OCI-LY3 (cell line): ENCODE measurements around the gene GFRA1.

Source experiments
- H2AFZ ChIP-seq: fragments of 200-600, 300-600 bp; shearing (Covaris generic); 2 replicates; pipeline ENCODE4 v1.6.0; 2014; ENCODE audit warnings: antibody characterized with exemption, low read depth, low read length
- H3K27ac ChIP-seq: fragments of 200-600, 300-600 bp; sonication (generic); 2 replicates; pipeline ENCODE4 v1.5.1; 2014; ENCODE audit warnings: mild to moderate bottlenecking, low read length, moderate library complexity, mixed read lengths
- H3K27me3 ChIP-seq: fragments of 200-600, 300-600 bp; sonication (generic); 2 replicates; pipeline ENCODE4 v1.6.1; 2014; ENCODE audit warnings: low read depth, low read length, mixed read lengths
- H3K36me3 ChIP-seq: fragments of 200-600, 300-600 bp; sonication (generic); replicated peaks from 2 replicates; pipeline ENCODE3; 2014; ENCODE audit warnings: low read depth, low read length, mixed read lengths
- H3K4me1 ChIP-seq: fragments of 300-600, 200-600 bp; sonication (generic); 2 replicates; pipeline ENCODE4 v1.6.1; 2014; ENCODE audit warnings: low read length, mixed read lengths
- H3K4me2 ChIP-seq: fragments of 200-600, 300-600 bp; sonication (generic); 2 replicates; pipeline ENCODE4 v1.6.1; 2014; ENCODE audit warnings: low read length, mixed read lengths
- H3K4me3 ChIP-seq: fragments of 300-600, 200-600 bp; sonication (generic); 2 replicates; pipeline ENCODE4 v1.5.1; 2014; ENCODE audit warnings: antibody characterized with exemption, mild to moderate bottlenecking, low read length, moderate library complexity
- H3K79me2 ChIP-seq: fragments of 300-600, 200-600 bp; shearing (Covaris generic); 2 replicates; pipeline ENCODE4 v1.6.1; 2014; ENCODE audit warnings: mild to moderate bottlenecking, low read length, mixed read lengths
- H3K9ac ChIP-seq: fragments of 300-600, 200-600 bp; shearing (Covaris generic); 2 replicates; pipeline ENCODE4 v1.6.0; 2014; ENCODE audit warnings: mild to moderate bottlenecking, low read length, moderate library complexity
- H3K9me3 ChIP-seq: fragments of 200-600, 300-600 bp; shearing (Covaris generic); 2 replicates; pipeline ENCODE4 v1.6.1; 2014; ENCODE audit warnings: low read length, mixed read lengths; ENCODE audit not compliant: insufficient read depth
- H4K20me1 ChIP-seq: fragments of 200-600, 300-600 bp; sonication (generic); 2 replicates; pipeline ENCODE4 v1.6.1; 2016; ENCODE audit warnings: low read length, mixed read lengths; ENCODE audit not compliant: insufficient read depth
- EZH2phosphoT487 ChIP-seq: fragments of 200-600 bp; shearing (Covaris generic); IDR thresholded peaks from 2 replicates; pipeline ENCODE4 v1.6.1; 2018; ENCODE audit warnings: antibody characterized with exemption, mixed run types, low read depth
- TF ChIP-seq, protein P1 (sequence below): fragments of 200-600, 300-600 bp; sonication (generic); IDR thresholded peaks from 2 replicates; pipeline ENCODE4 v1.5.1; 2014; ENCODE audit warnings: antibody characterized with exemption, low read length, low read depth

GFRA1 gene

DNA sequence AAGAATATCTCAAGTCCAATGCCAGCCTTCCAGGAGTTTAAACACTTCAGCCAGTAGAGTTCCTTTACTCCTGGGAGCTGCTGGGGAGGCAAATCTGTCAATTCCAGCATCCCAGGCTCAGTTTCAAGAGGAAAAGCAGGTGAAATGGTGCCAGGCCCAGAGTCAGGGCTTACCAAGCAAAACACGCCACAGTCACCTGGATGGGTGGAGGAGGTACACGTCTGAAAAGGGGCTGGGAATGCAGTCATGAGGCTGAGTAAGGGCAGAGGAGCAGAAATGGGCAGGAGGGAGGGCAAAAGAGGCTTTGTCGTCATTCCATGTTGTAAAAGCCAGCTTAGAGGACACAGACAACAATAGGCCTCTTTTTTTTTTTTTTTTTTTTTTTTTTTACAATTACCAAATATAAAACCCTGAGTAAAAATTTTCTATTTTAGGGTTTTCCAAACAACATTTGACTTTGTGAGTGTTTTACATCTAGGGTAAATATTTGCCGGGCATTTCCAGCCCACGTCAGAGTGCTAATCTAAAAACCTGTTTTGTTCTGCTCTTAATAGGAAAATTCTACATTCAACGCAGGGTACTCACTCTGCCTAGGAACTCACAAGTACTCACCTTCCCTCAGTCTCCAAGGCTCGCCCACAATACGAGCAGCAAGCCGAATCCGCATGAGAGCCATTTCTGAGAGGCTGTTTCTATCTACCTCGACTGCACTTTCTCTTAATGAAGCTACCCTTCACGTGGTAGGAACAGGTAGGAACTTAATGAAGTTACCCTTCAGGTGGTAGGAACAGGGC, 21.2 kb downstream of the GFRA1 start:
- Histone ChIP-seq H3K27me3 (no peaks in the 10 kb centered on the region), H3K79me2 (no peaks in the 10 kb centered on the region), H3K4me1 (no peaks in the 10 kb centered on the region), H3K27ac (no peak overlapping the region), H3K36me3 (no peaks in the 10 kb centered on the region), H3K4me3 (no peak overlapping the region), H3K4me2 (no peak overlapping the region), H3K9me3 (no peaks in the 10 kb centered on the region), H3K9ac (no peak overlapping the region), H4K20me1 (no peaks in the 10 kb centered on the region), H2AFZ (no peak overlapping the region)
- TF ChIP-seq EZH2phosphoT487: no peak
- TF ChIP-seq, protein P1, sequence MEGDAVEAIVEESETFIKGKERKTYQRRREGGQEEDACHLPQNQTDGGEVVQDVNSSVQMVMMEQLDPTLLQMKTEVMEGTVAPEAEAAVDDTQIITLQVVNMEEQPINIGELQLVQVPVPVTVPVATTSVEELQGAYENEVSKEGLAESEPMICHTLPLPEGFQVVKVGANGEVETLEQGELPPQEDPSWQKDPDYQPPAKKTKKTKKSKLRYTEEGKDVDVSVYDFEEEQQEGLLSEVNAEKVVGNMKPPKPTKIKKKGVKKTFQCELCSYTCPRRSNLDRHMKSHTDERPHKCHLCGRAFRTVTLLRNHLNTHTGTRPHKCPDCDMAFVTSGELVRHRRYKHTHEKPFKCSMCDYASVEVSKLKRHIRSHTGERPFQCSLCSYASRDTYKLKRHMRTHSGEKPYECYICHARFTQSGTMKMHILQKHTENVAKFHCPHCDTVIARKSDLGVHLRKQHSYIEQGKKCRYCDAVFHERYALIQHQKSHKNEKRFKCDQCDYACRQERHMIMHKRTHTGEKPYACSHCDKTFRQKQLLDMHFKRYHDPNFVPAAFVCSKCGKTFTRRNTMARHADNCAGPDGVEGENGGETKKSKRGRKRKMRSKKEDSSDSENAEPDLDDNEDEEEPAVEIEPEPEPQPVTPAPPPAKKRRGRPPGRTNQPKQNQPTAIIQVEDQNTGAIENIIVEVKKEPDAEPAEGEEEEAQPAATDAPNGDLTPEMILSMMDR: no peak

DNA sequence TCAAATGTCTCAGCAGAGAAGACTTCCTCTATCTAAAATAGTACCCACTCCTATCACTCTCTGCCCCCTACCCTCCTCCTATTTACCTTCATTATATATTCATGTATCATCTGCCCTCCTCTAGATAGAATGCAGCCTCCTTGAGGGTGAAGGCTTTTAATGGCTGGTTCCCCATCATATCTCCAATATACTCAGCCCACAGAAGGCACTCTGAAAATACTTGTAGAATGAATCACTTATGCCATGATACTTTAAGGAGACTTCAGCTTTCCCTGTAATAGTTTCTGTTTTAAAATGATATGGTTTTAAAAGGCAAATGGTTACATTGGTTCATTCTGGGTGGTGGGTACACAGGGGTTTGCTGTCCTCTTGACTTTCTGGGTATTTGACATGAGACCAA, 25.3 kb downstream of the GFRA1 start:
- Histone ChIP-seq H2AFZ (no peak overlapping the region), H3K36me3 (no peaks in the 10 kb centered on the region), H3K79me2 (no peaks in the 10 kb centered on the region), H3K9me3 (no peaks in the 10 kb centered on the region), H3K9ac (no peak overlapping the region), H3K4me3 (no peak overlapping the region), H3K4me1 (no peaks in the 10 kb centered on the region), H3K27ac (no peak overlapping the region), H4K20me1 (no peaks in the 10 kb centered on the region), H3K4me2 (no peak overlapping the region), H3K27me3 (no peaks in the 10 kb centered on the region)
- TF ChIP-seq, protein P1: no peak
- TF ChIP-seq EZH2phosphoT487: no peak

DNA sequence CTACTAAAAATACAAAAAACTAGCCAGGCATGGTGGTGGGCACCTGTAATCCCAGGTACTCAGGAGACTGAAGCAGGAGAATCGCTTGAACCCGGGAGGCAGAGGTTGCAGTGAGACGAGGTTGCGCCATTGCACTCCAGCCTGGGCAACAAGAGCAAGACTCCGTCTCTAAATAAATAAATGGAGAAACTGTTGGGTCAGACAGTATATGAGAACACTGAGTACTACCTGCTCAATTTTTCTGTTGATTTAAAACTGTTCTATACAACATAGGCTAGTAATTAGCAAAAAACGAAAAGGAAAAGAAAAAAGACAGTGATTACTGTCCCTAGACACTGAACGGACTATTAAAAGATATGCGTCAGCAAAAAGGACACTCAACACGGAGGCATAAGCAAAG, 26.7 kb downstream of the GFRA1 start:
- no peaks in the 10 kb centered on the region for H3K36me3 ChIP-seq
- H3K9me3 ChIP-seq: no peaks in the 10 kb centered on the region
- H3K4me1 ChIP-seq: no peaks in the 10 kb centered on the region
- no peaks in the 10 kb centered on the region for H3K79me2 ChIP-seq
- no peaks in the 10 kb centered on the region for H4K20me1 ChIP-seq
- TF ChIP-seq, protein P1: no peak
- no peak for TF ChIP-seq EZH2phosphoT487
- no peak overlapping the region for H2AFZ ChIP-seq
- H3K27me3 ChIP-seq: no peaks in the 10 kb centered on the region
- H3K4me3 ChIP-seq: no peak overlapping the region
- no peak overlapping the region for H3K9ac ChIP-seq
- no peak overlapping the region for H3K27ac ChIP-seq
- no peak overlapping the region for H3K4me2 ChIP-seq

DNA sequence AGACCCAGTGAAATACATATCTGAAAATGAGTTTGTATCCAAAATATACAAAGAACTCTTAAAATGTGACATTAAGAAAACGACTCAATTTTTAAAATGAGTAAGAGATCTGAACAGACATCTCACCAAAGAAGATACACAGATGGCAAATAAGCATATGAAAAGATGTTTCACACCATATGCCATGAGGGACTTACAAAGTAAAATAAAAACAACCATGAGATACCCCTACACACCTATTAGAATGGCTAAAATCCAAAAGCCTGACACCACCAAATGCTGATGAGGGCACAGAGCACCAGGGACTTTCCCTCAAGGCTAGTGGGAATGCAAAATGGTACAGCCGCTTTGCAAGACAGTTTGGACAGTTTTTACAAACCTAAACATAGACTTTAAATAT, 27.9 kb downstream of the GFRA1 start:
- no peaks in the 10 kb centered on the region for H4K20me1 ChIP-seq
- no peak overlapping the region for H3K27ac ChIP-seq
- no peak for TF ChIP-seq EZH2phosphoT487
- TF ChIP-seq, protein P1: no peak
- H3K79me2 ChIP-seq: no peaks in the 10 kb centered on the region
- no peaks in the 10 kb centered on the region for H3K9me3 ChIP-seq
- no peaks in the 10 kb centered on the region for H3K4me1 ChIP-seq
- H3K9ac ChIP-seq: no peak overlapping the region
- H3K4me2 ChIP-seq: no peak overlapping the region
- no peaks in the 10 kb centered on the region for H3K27me3 ChIP-seq
- no peak overlapping the region for H2AFZ ChIP-seq
- no peaks in the 10 kb centered on the region for H3K36me3 ChIP-seq
- H3K4me3 ChIP-seq: no peak overlapping the region
